ENCODE data around the gene UST. TPM values are rescaled to one million over a fixed set of nuclear protein-coding genes. Genes with fewer than 3 reads are reported as not detected.
"Not testable (repeated sequence)": the region's sequence is repeated elsewhere in the genome, so short reads cannot be mapped to it uniquely, and the experiment has no call there.

The UST gene
- polyA plus RNA-seq, 4 donors: 9.1 to 16.5 (median 12.4) TPM

- DNase-seq (ENCODE audit: low read depth in 4 of 4, low spot score in 3 of 4): no peak
Observed at GRCh38 chr6:148735989-148736388, 10.8 kb upstream of the UST start.

- no peak for DNase-seq (ENCODE audit: low read depth in 4 of 4, low spot score in 3 of 4)
Observed at GRCh38 chr6:148736774-148737412, 9.9 kb upstream of the UST start.

- no peak for DNase-seq (ENCODE audit: low read depth in 4 of 4, low spot score in 3 of 4)
Observed at GRCh38 chr6:148737806-148738205, 9.0 kb upstream of the UST start.

- no peak for DNase-seq (ENCODE audit: low read depth in 4 of 4, low spot score in 3 of 4)
Observed at GRCh38 chr6:148738946-148739821, 7.6 kb upstream of the UST start.

GRCh38 chr6:148739822-148740128 is 7.1 kb upstream of the UST start:
- DNase-seq (ENCODE audit: low read depth in 4 of 4, low spot score in 3 of 4): no peak

- no peak for DNase-seq (ENCODE audit: low read depth in 4 of 4, low spot score in 3 of 4)
Observed at GRCh38 chr6:148743476-148743875, 3.4 kb upstream of the UST start.

GRCh38 chr6:148745926-148746325 is 904 bp upstream of the UST start:
- DNase-seq (ENCODE audit: low read depth in 4 of 4, low spot score in 3 of 4): no peak

- peak in 1 of 4 donors; percentile 12 for DNase-seq (ENCODE audit: low read depth in 4 of 4, low spot score in 3 of 4)
Observed at GRCh38 chr6:148747145-148747470, 278 bp downstream of the UST start.

- peak in 1 of 4 donors; percentile 25 for DNase-seq (ENCODE audit: low read depth in 4 of 4, low spot score in 3 of 4)
Observed at GRCh38 chr6:148747471-148748165, 788 bp downstream of the UST start.

- no peak for DNase-seq (ENCODE audit: low read depth in 4 of 4, low spot score in 3 of 4)
Observed at GRCh38 chr6:148749674-148750073, 2.8 kb downstream of the UST start.

- no peak for DNase-seq (ENCODE audit: low read depth in 4 of 4, low spot score in 3 of 4)
Observed at GRCh38 chr6:148750838-148751792, 4.3 kb downstream of the UST start.

- DNase-seq (ENCODE audit: low read depth in 4 of 4, low spot score in 3 of 4): no peak
Observed at GRCh38 chr6:148751793-148752170, 5.0 kb downstream of the UST start.

GRCh38 chr6:148755379-148755778 is 8.5 kb downstream of the UST start:
- DNase-seq (ENCODE audit: low read depth in 4 of 4, low spot score in 3 of 4): not testable (repeated sequence)

GRCh38 chr6:148757944-148758480 is 11.2 kb downstream of the UST start:
- DNase-seq (ENCODE audit: low read depth in 4 of 4, low spot score in 3 of 4): no peak

- DNase-seq (ENCODE audit: low read depth in 4 of 4, low spot score in 3 of 4): no peak
Observed at GRCh38 chr6:148758492-148758891, 11.7 kb downstream of the UST start.

GRCh38 chr6:148760258-148760534 is 13.4 kb downstream of the UST start:
- no peak for DNase-seq (ENCODE audit: low read depth in 4 of 4, low spot score in 3 of 4)

GRCh38 chr6:148760568-148761526 is 14.0 kb downstream of the UST start:
- DNase-seq (ENCODE audit: low read depth in 4 of 4, low spot score in 3 of 4): peak in 2 of 4 donors; percentile 29 to 38

GRCh38 chr6:148761527-148762011 is 14.7 kb downstream of the UST start:
- no peak for DNase-seq (ENCODE audit: low read depth in 4 of 4, low spot score in 3 of 4)

- DNase-seq (ENCODE audit: low read depth in 4 of 4, low spot score in 3 of 4): no peak
Observed at GRCh38 chr6:148762231-148762630, 15.4 kb downstream of the UST start.
